Measurements from ENCODE around the gene EIF4E1B.

The EIF4E1B gene

GRCh38 chr5:176647030-176647842, 16.8 kb downstream of the EIF4E1B start, which contains the start of gene TSPAN17:
Gene TSPAN17 (plus strand): TSS chr5:176647484. CDS start chr5:176647616, 132 bp downstream.
- ATAC-seq (peak; percentile 96), DNase-seq (peak; percentile 100)

- DNase-seq = no peak
Measured at GRCh38 chr5:176647843-176648473, 17.5 kb downstream of the EIF4E1B start.

GRCh38 chr5:176648474-176649194, 18.2 kb downstream of the EIF4E1B start:
- DNase-seq (peak; percentile 41), ATAC-seq (no peak)

More at GRCh38 chr5:176647843-176648473, 17.5 kb downstream of the EIF4E1B start:
- no peak for ATAC-seq

GRCh38 chr5:176650354-176650884, 19.9 kb downstream of the EIF4E1B start:
- no peak for DNase-seq
- ATAC-seq = no peak

GRCh38 chr5:176651472-176651980, 21.1 kb downstream of the EIF4E1B start:
- no peak for DNase-seq
- ATAC-seq = no peak

GRCh38 chr5:176652136-176652535, 21.7 kb downstream of the EIF4E1B start:
- no peak for DNase-seq
- ATAC-seq = no peak

GRCh38 chr5:176653401-176654385, 23.2 kb downstream of the EIF4E1B start:
- peak; percentile 77 for ATAC-seq
- DNase-seq = peak; percentile 77

- no peak for ATAC-seq
- no peak for DNase-seq
Measured at GRCh38 chr5:176654856-176655255, 24.4 kb downstream of the EIF4E1B start.

GRCh38 chr5:176656467-176656990, 26.1 kb downstream of the EIF4E1B start:
- ATAC-seq = no peak
- DNase-seq = no peak

GRCh38 chr5:176658007-176658599, 27.6 kb downstream of the EIF4E1B start:
- DNase-seq (peak; percentile 74), ATAC-seq (peak; percentile 52)

GRCh38 chr5:176658817-176659511, 28.5 kb downstream of the EIF4E1B start:
- no peak for DNase-seq
- no peak for ATAC-seq

- ATAC-seq (no peak), DNase-seq (no peak)
Measured at GRCh38 chr5:176659512-176659839, 29.0 kb downstream of the EIF4E1B start.

- ATAC-seq = no peak
- no peak for DNase-seq
Measured at GRCh38 chr5:176659860-176660461, 29.5 kb downstream of the EIF4E1B start.

GRCh38 chr5:176660530-176660859, 30.0 kb downstream of the EIF4E1B start:
- ATAC-seq (peak; percentile 20), DNase-seq (no peak)

- DNase-seq = peak; percentile 86
- ATAC-seq = peak; percentile 75
Measured at GRCh38 chr5:176660860-176661641, 30.6 kb downstream of the EIF4E1B start.

- DNase-seq = no peak
Measured at GRCh38 chr5:176661676-176662075, 31.2 kb downstream of the EIF4E1B start.

GRCh38 chr5:176662371-176663333, 32.2 kb downstream of the EIF4E1B start:
- DNase-seq = no peak
- ATAC-seq = no peak

More at GRCh38 chr5:176661676-176662075, 31.2 kb downstream of the EIF4E1B start:
- ATAC-seq = no peak

Data from stimulated activated naive CD8-positive, alpha-beta T cell treated with anti-CD3 and anti-CD28 coated beads, Interleukin-15, Interleukin-2, amounts not matched to agents 100 U/mL and 50 U/mL, for 24 hours (primary cell).